Activated T-helper 17 cell treated with anti-CD3 and anti-CD28 coated beads, Interleukin-2, amount 50 U/mL, for 72 hours (primary cell): ENCODE results near the gene AGPAT1. TPM values are rescaled to one million over a fixed set of nuclear protein-coding genes. Genes with fewer than 3 reads are reported as not detected.

ENCODE experiments used
- ATAC-seq: fragments of 150-1000 bp; cut with Tn5 transposase; replicated peaks from 2 replicates; pipeline ENCODE4 v1.10.0; 2021; ENCODE audit warnings: mild to moderate bottlenecking, moderate library complexity
- H3K27ac Mint-ChIP-seq: one replicate; pipeline ENCODE4 v1.8.0; 2022; ENCODE audit warnings: mixed read lengths
- H3K27me3 Mint-ChIP-seq: one replicate; pipeline ENCODE4 v1.8.0; 2022; ENCODE audit warnings: mixed read lengths
- H3K36me3 Mint-ChIP-seq: one replicate; pipeline ENCODE4 v1.8.0; 2022; ENCODE audit warnings: low read depth, mild to moderate bottlenecking, mixed read lengths
- H3K4me1 Mint-ChIP-seq: one replicate; pipeline ENCODE4 v1.8.0; 2022; ENCODE audit warnings: mixed read lengths
- H3K4me3 Mint-ChIP-seq: one replicate; pipeline ENCODE4 v1.8.0; 2022; ENCODE audit warnings: mild to moderate bottlenecking, mixed read lengths
- H3K9me3 Mint-ChIP-seq: one replicate; pipeline ENCODE4 v1.8.0; 2022; ENCODE audit warnings: mixed read lengths
- total RNA-seq, 2 donors: library from RNA; stranded (reverse); gene quantifications; one replicate each; pipeline ENCODE4 v1.2.3, GENCODE V29; 2022

The AGPAT1 gene
- total RNA-seq, 2 donors from 2014 or later: 26.8 to 37.5 TPM

DNA sequence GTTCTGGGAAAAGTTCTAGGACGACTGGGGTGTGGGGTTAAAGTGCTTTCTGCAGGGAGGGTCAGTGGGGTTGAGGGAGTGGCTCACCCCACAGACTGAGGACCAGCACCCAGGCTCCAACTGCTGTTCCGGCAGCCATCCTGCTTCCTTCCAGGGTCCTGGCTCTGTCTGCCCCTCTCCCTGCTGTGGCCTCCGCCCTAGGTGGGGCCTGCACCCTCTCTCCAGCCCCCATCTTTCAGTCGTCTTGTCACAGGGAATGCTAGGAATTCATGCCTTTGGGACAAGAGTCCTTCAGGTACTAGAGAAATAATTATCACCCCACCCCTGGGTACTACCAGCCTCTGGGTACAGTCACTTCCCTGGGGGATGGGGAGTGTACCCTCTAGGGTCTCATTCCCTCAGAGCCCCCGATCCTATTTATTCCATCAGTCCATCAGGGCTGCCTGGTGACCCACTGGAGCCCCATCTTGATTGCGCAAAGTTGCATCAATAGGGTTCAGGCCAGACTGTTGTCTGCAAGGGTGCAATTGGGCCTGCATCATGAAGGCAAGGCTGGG, 8.3 kb upstream of the AGPAT1 start, which contains the start of gene AGER:
Gene AGER, minus strand, starts transcription at position 170 of the 557 bp plus-strand sequence. Its CDS starts 31 bp downstream, at position 139.
- Mint-ChIP-seq H3K9me3 (no peaks in the 10 kb centered on the region), H3K36me3 (peaks cover 97% of the 10 kb centered on the region), H3K4me1 (peaks cover 39% of the 10 kb centered on the region), H3K4me3 (peak within 1 kb of the TSS; percentile 12), H3K27ac (peak within 1 kb of the TSS; percentile 75), H3K27me3 (no peaks in the 10 kb centered on the region)
- no peak for ATAC-seq

DNA sequence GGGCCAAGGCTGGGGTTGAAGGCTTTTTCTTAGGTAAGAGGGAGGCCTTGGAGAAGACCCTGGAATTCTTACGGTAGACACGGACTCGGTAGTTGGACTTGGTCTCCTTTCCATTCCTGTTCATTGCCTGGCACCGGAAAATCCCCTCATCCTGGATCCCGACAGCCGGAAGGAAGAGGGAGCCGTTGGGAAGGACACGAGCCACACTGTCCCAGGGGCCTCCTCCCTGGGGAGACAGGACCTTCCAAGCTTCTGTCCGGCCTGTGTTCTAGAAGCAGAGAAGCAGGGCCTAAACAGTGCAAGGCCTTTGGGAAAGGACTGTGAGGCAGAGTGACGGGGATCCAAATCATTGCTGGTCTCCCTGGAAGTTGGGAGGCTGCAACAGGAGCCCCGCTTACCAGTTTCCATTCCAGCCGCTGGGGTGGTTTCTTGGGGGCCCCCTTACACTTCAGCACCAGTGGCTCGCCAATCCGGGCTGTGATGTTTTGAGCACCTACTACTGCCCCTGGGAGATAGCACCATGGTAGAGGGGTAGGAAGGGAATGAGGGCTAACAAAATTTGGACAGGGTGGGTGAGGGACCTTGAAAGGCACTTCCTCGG, 7.7 kb upstream of the AGPAT1 start:
- H3K27ac Mint-ChIP-seq: peak overlapping the region; percentile 75
- ATAC-seq: no peak

DNA sequence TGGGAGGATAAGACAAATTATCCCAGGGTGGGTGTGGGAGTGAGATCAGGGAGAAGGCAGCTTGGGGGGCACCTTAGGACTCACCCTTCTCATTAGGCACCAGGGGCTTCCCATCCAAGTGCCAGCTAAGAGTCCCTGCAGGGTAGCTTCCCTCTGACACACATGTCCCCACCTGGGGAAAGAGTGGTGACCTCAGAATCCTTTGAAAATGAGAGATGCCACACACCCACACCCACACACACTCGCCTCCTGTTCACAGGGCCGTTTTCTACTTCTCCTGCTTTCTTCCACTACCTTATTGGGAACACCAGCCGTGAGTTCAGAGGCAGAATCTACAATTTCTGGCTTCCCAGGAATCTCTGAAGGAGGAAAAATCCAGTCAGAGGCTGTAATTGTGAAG, 7.1 kb upstream of the AGPAT1 start:
- no peaks in the 10 kb centered on the region for H3K27me3 Mint-ChIP-seq
- peak overlapping the region; percentile 75 for H3K27ac Mint-ChIP-seq
- ATAC-seq: no peak
- H3K36me3 Mint-ChIP-seq: peaks cover 97% of the 10 kb centered on the region
- H3K4me3 Mint-ChIP-seq: peak overlapping the region; percentile 12
- H3K9me3 Mint-ChIP-seq: no peaks in the 10 kb centered on the region
- H3K4me1 Mint-ChIP-seq: peaks cover 37% of the 10 kb centered on the region

More for the DNA sequence above, 7.7 kb upstream of the AGPAT1 start:
- Mint-ChIP-seq H3K27me3 (no peaks in the 10 kb centered on the region), H3K4me1 (peaks cover 39% of the 10 kb centered on the region), H3K36me3 (peaks cover 97% of the 10 kb centered on the region), H3K4me3 (peak overlapping the region; percentile 12), H3K9me3 (no peaks in the 10 kb centered on the region)

DNA sequence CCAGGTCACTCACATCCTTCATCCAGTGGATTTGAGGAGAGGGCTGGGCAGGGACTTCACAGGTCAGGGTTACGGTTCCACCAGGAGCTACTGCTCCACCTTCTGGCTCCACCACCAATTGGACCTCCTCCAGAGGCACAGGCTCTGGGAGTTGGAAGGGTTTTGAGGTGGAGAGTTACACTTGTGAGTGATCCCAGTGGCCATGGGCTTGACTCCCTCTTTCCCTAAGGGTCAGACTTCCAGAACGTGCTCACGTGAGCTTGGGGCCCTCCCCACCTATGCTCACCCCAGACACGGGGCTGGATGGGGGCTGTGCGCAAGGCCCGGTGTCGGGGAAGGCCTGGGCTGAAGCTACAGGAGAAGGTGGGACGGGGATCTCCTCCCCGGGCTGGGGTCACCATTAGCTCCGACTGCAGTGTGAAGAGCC, 6.7 kb upstream of the AGPAT1 start:
- Mint-ChIP-seq H3K4me1 (peaks cover 34% of the 10 kb centered on the region), H3K27ac (peak overlapping the region; percentile 75), H3K36me3 (peaks cover 97% of the 10 kb centered on the region), H3K4me3 (peak overlapping the region; percentile 12), H3K9me3 (no peaks in the 10 kb centered on the region), H3K27me3 (no peaks in the 10 kb centered on the region)
- no peak for ATAC-seq

DNA sequence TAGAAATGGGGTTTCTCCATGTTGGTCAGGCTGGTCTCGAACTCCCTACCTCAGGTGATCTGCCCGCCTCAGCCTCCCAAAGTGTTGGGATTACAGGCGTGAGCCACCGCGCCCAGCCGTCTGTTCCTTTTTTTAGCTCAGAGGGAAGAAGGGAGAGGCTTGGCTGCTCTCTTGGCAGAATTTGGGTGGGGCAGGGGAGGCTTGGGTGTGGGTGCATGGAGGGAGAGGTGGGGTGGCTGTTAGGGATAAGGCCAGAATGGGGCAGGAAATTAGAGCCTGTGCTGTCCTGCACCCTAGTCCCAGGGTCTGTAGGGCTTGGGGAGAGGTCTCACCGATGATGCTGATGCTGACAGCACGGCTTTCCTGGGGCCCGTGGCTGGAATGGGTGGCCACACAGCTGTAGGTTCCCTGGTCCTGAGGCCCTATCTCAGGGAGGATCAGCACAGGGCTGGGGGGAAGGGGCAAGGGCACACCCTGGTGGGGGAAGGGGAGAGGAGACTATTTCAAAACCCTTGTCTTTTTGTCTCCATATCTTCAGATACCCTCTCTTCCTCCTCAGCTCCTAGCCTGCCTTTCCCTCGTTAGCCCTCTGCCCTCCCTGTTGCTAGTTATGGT, 6.1 kb upstream of the AGPAT1 start:
- H3K9me3 Mint-ChIP-seq: no peaks in the 10 kb centered on the region
- H3K27me3 Mint-ChIP-seq: no peaks in the 10 kb centered on the region
- peak overlapping the region; percentile 28 for H3K4me3 Mint-ChIP-seq
- ATAC-seq: no peak
- peaks cover 94% of the 10 kb centered on the region for H3K36me3 Mint-ChIP-seq
- H3K4me1 Mint-ChIP-seq: peaks cover 31% of the 10 kb centered on the region
- H3K27ac Mint-ChIP-seq: no peak overlapping the region

DNA sequence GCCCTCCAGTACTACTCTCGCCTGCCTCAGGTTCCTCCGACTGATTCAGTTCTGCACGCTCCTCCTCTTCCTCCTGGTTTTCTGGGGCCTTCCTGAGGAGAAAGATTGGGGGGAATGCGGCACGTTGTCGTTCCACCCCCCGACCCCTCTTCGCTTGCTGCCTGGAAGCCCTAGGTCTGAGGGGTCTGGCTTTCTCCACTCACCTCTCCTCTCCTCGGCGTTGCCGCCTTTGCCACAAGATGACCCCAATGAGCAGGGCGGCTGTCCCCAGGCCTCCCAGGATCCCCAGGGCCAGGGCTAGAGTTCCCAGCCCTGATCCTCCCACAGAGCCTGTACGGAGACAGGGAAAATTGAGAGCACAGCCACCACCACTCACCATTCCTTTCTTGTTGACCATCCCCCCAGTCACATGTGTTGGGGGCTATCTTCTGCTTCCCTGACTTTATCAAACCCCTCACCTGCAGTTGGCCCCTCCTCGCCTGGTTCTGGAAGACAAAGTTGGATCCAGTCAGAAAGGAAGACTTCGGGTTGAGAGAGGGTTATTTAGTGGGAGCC, 5.3 kb upstream of the AGPAT1 start:
- H3K27ac Mint-ChIP-seq: no peak overlapping the region
- H3K4me1 Mint-ChIP-seq: peaks cover 31% of the 10 kb centered on the region
- peak overlapping the region; percentile 28 for H3K4me3 Mint-ChIP-seq

DNA sequence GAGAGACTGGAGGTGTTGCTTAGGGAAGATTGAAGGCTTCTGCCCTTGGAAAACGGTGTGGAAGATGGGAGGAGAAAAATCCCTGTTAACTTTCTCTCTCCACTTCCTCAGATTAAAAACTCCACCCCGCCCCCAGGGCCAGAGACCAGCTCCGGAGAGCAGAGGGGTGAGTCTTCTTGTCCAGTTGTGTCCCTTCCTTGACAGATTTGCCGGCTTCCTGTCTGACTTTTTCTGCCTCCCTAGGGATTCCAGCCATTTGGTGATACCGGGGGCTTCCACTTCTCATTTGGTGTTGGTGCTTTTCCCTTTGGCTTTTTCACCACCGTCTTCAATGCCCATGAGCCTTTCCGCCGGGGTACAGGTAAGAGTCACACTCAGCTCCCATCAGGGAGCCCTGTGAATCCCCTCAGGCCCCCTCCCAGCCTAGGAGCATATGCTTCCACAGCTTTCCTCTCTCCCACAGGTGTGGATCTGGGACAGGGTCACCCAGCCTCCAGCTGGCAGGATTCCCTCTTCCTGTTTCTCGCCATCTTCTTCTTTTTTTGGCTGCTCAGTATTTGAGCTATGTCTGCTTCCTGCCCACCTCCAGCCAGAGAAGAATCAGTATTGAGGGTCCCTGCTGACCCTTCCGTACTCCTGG, 4.0 kb upstream of the AGPAT1 start:
- Mint-ChIP-seq H3K4me3 (peak overlapping the region; percentile 90), H3K9me3 (no peaks in the 10 kb centered on the region), H3K27me3 (no peaks in the 10 kb centered on the region), H3K36me3 (peaks cover 73% of the 10 kb centered on the region), H3K27ac (peak overlapping the region; percentile 96), H3K4me1 (peaks cover 27% of the 10 kb centered on the region)
- ATAC-seq: no peak

More for the DNA sequence above, 5.3 kb upstream of the AGPAT1 start:
- no peaks in the 10 kb centered on the region for H3K27me3 Mint-ChIP-seq
- ATAC-seq: no peak
- H3K9me3 Mint-ChIP-seq: no peaks in the 10 kb centered on the region
- peaks cover 86% of the 10 kb centered on the region for H3K36me3 Mint-ChIP-seq

DNA sequence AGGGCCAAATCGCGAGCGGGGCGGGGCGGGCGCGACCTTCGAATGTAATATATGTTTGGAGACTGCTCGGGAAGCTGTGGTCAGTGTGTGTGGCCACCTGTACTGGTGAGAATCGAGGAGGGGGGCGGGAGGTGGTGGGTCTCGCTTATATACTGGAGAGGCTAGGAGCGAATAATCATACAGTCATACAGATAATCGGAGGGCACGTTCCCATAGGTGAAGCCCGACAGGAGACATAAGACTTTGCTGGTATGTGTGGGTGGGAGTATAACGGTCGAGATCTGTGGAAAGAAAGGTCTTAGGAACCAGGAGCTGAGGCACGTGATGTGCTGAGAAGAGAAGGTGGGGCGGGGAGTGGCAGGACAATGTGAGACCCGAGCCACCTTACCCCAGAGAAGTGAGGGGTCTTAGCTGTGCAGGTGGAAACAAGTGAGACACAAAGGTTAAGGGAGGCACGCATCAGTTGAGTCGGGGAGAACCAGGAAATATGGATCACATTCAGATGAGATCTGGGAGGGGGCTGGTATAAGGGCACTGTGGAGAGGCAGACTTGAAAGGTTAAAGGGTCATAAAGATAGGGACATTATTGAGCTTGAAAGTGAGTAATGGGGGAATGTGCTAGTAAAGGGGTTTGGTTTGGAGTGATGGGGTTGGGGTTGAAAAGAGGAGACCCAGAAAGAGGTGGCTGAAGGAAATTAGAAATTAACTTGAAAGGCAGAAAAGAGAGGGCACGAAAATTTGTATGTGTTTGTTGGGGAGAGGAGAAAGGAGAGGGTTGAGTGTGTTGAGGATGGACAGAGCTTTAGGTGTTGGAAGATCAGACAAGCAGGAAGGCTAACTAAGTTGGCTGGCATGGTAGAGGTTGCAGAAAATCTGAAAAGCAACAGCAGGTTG, 2.9 kb upstream of the AGPAT1 start:
- Mint-ChIP-seq H3K27me3 (no peaks in the 10 kb centered on the region), H3K36me3 (peaks cover 65% of the 10 kb centered on the region), H3K4me1 (peaks cover 34% of the 10 kb centered on the region), H3K4me3 (peak overlapping the region; percentile 90), H3K9me3 (no peaks in the 10 kb centered on the region), H3K27ac (peak overlapping the region; percentile 96)
- no peak for ATAC-seq

DNA sequence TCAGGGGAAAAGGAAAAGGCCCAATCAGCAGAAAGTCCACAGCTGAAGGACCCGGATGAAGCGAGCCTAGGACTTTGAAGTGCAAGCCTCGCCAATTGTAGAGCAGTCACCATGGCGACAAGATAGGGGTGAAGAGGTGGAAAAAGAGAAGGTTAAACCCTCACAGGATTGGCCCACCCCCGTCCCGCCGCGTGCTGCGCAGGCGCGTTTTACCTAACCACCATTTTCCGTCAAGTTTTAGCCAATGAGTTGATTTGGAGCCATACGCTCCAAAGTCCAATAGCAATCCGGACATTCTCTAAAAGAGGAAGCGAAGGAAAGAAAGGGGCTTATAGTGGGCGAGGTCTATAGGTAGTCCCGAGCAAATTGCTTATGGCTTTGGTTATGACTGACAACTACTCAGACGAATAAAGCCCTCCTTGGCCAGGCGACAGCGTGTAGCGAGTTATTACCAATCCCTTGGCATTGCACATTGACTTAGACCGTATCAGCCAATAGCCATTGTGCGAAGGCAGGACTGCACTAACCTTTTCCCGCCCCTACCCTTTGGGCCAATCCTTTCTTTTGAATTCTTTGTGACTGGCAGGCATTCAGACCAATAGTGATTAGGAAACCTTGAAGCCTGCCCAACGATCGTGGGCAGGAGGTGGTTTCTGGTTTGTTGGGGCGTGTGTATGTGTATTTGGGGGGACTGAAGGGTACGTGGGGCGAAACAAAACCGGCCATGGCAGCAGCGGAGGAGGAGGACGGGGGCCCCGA, 2.1 kb upstream of the AGPAT1 start, which contains the start of gene RNF5:
Gene RNF5, plus strand, starts transcription at position 618 of the 759 bp plus-strand sequence. Its CDS starts 107 bp downstream, at position 725.
- ATAC-seq: peak; percentile 87
- Mint-ChIP-seq H3K27me3 (no peaks in the 10 kb centered on the region), H3K36me3 (peaks cover 57% of the 10 kb centered on the region), H3K4me1 (peaks cover 35% of the 10 kb centered on the region), H3K9me3 (no peaks in the 10 kb centered on the region), H3K4me3 (peak within 1 kb of the TSS; percentile 90), H3K27ac (peak within 1 kb of the TSS; percentile 96)

DNA sequence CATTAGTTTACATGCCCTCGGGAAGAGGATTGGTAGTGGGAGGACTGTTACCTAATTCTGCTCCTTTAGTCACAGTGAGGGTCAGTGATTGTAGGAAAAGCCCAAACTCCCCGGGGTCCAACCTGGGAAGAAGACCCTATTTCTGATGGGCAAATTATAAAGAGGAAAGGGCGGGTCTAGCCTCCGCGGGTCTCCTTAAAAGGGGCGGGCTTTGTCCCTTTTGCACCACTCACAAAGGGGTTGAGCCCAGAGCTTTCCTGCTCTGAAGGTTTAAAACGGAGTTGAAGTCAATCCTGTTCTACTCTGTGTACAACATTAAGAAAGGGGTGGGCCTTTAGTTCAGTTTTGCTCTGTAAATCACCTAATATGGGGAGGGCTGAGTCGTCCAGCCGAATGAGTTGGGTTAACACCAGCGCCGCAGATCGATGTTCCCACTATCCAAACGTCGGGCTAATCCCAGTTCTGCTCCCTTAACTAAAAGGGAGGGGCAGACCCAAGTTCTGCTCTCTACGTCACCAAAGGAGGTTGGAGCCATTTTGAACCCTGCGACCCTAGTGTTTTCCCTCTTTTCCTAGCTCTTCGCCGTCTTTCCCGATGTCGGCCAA, 1.4 kb upstream of the AGPAT1 start:
- Mint-ChIP-seq H3K36me3 (peaks cover 50% of the 10 kb centered on the region), H3K27me3 (no peaks in the 10 kb centered on the region), H3K27ac (peak overlapping the region; percentile 96), H3K9me3 (no peaks in the 10 kb centered on the region), H3K4me3 (peak overlapping the region; percentile 90), H3K4me1 (peaks cover 33% of the 10 kb centered on the region)
- no peak for ATAC-seq

DNA sequence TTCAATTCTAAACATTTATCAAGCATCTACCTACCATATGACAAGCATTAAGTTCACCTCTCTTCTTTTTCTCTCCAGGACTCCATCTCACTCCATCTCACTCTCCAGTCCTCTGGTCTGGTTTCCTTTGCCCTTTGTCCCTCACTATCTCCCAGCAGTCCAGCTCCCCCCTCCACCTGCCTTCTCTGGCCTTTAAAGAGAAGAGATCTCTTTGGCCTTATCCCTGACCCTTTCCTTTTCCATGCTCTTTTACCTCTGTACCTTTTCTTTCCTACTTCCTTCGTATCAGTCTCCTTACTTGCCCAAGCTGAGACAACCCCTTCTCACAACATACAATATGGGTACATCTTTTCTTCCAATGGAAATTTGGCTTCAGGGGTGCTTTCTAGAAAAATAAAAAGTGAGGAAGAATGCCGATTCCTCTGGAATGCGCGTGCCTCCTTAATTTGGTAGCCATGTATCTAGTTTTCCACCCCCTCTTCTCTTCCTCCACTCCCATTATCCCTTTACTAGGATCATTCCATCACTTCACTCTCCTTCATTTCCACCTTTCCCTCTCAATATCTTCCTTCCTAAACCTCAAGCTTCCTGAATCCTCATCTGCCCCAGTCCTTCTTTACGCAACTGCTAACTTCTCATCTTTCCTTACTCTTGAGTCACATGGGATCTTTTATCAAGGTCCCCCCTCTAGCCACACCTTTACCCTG, 745 bp upstream of the AGPAT1 start:
- no peaks in the 10 kb centered on the region for H3K27me3 Mint-ChIP-seq
- H3K9me3 Mint-ChIP-seq: no peaks in the 10 kb centered on the region

DNA sequence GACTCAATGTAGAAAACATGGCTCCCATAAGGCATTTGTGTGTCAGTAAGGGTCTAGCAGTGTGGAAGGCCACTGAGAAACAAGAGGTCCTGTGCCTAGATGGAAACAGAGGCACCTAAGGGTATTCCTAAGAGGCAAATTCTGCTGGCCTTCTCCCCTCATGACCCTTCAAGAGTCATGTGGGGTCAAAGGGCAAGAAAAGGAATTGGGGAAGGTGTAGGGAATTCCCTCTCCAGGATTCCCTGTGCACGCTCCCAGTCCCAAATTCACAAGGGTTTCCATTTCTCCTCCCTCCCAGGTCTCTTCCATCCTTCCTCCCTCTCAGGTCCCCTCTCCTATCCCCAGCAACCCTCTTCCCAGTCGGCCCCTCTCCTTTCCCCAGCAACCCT, 568 bp downstream of the AGPAT1 start:
- Mint-ChIP-seq H3K4me1 (peaks cover 33% of the 10 kb centered on the region), H3K9me3 (no peaks in the 10 kb centered on the region), H3K27me3 (no peaks in the 10 kb centered on the region), H3K36me3 (peaks cover 41% of the 10 kb centered on the region), H3K4me3 (peak overlapping the region; percentile 90), H3K27ac (peak overlapping the region; percentile 42)
- ATAC-seq: no peak

More for the DNA sequence above, 745 bp upstream of the AGPAT1 start:
- H3K4me3 Mint-ChIP-seq: peak overlapping the region; percentile 90
- no peak for ATAC-seq
- H3K4me1 Mint-ChIP-seq: peaks cover 33% of the 10 kb centered on the region
- H3K36me3 Mint-ChIP-seq: peaks cover 43% of the 10 kb centered on the region
- peak overlapping the region; percentile 96 for H3K27ac Mint-ChIP-seq
